K562 (cell line): ENCODE measurements around the gene BCL7C. TPM values are rescaled to one million over a fixed set of nuclear protein-coding genes. Genes with fewer than 3 reads are reported as not detected.

Source experiments
- ADNP ChIP-seq: fragments of 200-800 bp; sonication (Bioruptor generic); IDR thresholded peaks from 2 replicates; pipeline ENCODE4 v1.6.1; 2016; ENCODE audit warnings: missing genetic modification characterization, missing compliant biosample characterization
- ARID1B ChIP-seq: fragments of 450-650 bp; IDR thresholded peaks from 2 replicates; pipeline ENCODE4 v1.6.1; 2016; ENCODE audit warnings: antibody characterized with exemption, mild to moderate bottlenecking, inconsistent platforms
- BRF2 ChIP-seq: IDR thresholded peaks from 3 replicates; pipeline ENCODE4 v1.6.1; 2011; ENCODE audit warnings: borderline replicate concordance, mild to moderate bottlenecking; ENCODE audit not compliant: insufficient read length, insufficient read depth
- CBX8 ChIP-seq: fragments of 200-600 bp; sonication (generic); IDR thresholded peaks from 2 replicates; pipeline ENCODE4 v1.6.1; 2012; ENCODE audit warnings: borderline replicate concordance, mixed run types, low read depth, mild to moderate bottlenecking, moderate library complexity, mixed read lengths, low read length, control low read depth, inconsistent platforms; ENCODE audit not compliant: poor library complexity, severe bottlenecking; ENCODE audit errors: extremely low read depth
- E2F8 ChIP-seq: fragments of 450-650 bp; IDR thresholded peaks from 2 replicates; pipeline ENCODE4 v1.7.1; 2018; ENCODE audit warnings: mild to moderate bottlenecking, low read depth; ENCODE audit not compliant: partially characterized antibody
- GTF2F1 ChIP-seq: IDR thresholded peaks from 2 replicates; pipeline ENCODE4 v1.6.1; 2011; ENCODE audit warnings: low read depth, low read length, improper control_type of control experiment
- MCM3 ChIP-seq: fragments of 450-650 bp; IDR thresholded peaks from 2 replicates; pipeline ENCODE4 v1.6.1; 2016
- NR2F6 ChIP-seq: fragments of 450-650 bp; formaldehyde crosslinking; IDR thresholded peaks from 2 replicates; pipeline ENCODE4 v1.4.0; 2020; ENCODE audit warnings: mild to moderate bottlenecking
- PML ChIP-seq: IDR thresholded peaks from 2 replicates; pipeline ENCODE4 v1.6.1; 2012; ENCODE audit warnings: low read length, inconsistent platforms
- RCOR1 ChIP-seq, 2 experiments: IDR thresholded peaks; 2 replicates each; pipeline ENCODE4 v1.6.1; 2012; ENCODE audit warnings: low read depth in 2 of 2, low read length in 2 of 2, borderline replicate concordance in 1 of 2, improper control_type of control experiment in 1 of 2
- SIN3B ChIP-seq: fragments of 450-650 bp; IDR thresholded peaks from 2 replicates; pipeline ENCODE4 v1.6.1; 2017; ENCODE audit warnings: low read depth, mild to moderate bottlenecking, moderate library complexity
- SRSF9 ChIP-seq: fragments of 200-400 bp; formaldehyde crosslinking; IDR thresholded peaks from 2 replicates; pipeline ENCODE4 v1.6.1; 2017; ENCODE audit warnings: low read depth, low read length, borderline replicate concordance
- TCF7 ChIP-seq: sonication (generic); IDR thresholded peaks from 2 replicates; pipeline ENCODE4 v1.6.1; 2016; ENCODE audit warnings: antibody characterized with exemption, borderline replicate concordance
- THAP7 ChIP-seq: fragments of 250-450 bp; sonication (Bioruptor Pico); IDR thresholded peaks from 2 replicates; pipeline ENCODE4 v1.5.0; 2021
- ZBTB11 ChIP-seq, 3 experiments: fragments of 200-800 bp in 1 of 3; fragments of 250-450 bp in 1 of 3; fragments of 450-650 bp in 1 of 3; sonication (Bioruptor Pico) in 1 of 3; sonication (Bioruptor generic) in 1 of 3; formaldehyde crosslinking in 1 of 3; IDR thresholded peaks; 2 replicates each; pipeline versions ENCODE4 v1.6.1 to v1.8.0; 2016 to 2022; ENCODE audit warnings: mild to moderate bottlenecking in 2 of 3, missing genetic modification characterization in 2 of 3, missing compliant biosample characterization in 1 of 3, moderate library complexity in 1 of 3
- ZBTB12 ChIP-seq: fragments of 250-450 bp; sonication (Bioruptor Pico); IDR thresholded peaks from 2 replicates; pipeline ENCODE4 v1.4.0; 2020
- ZNF507 ChIP-seq: conservative IDR thresholded peaks from 2 replicates; pipeline ENCODE4 v1.6.1; 2017; ENCODE audit warnings: missing genetic modification characterization, missing compliant biosample characterization
- polyA plus RNA-seq, 8 experiments: library from polyadenylated mRNA; depleted of rRNA in 4 of 8; stranded (reverse) in 5 of 8; unstranded in 3 of 8; fragments of >200 nt; fragmentation: Nextera tagmentation in 2 of 8; fragmentation: Illumina TruSeq in 1 of 8; extraction: Ambion mirVana in 2 of 8; extraction: Trizol in 1 of 8; gene quantifications; 2 replicates each; pipeline versions ENCODE4 v1.2.1 to v1.2.3, GENCODE V29; 2011 to 2014; ENCODE audit warnings: inconsistent platforms in 1 of 8, missing spikeins in 1 of 8
- total RNA-seq, 7 experiments: library from RNA; depleted of rRNA in 6 of 7; stranded (reverse); fragments of >200 nt in 6 of 7; fragmentation: Illumina TruSeq in 2 of 7; extraction: Trizol in 2 of 7; gene quantifications; 2 replicates each; pipeline versions ENCODE4 v1.2.1 to v1.2.3, GENCODE V29; 2011 to 2021; ENCODE audit warnings: low replicate concordance in 1 of 7

The BCL7C gene
- total and polyA plus RNA-seq, 9 of the 15 experiments (the other 6 are each of a cell fraction or from before 2014, with no cell fraction given), result 1.7 to 85.8 (median 19.6) TPM

GRCh38 chr16:30874821-30875717 is 18.8 kb downstream of the BCL7C start (continued):
- TF ChIP-seq ADNP (tag) (no peak), THAP7 (CRISPR knock-in tag) (peak; percentile 63; the same call in 1 of the 2 replicates), E2F8 (peak; percentile 88), GTF2F1 (no peak), ZNF507 (no peak), ZBTB12 (no peak), TCF7 (no peak), PML (peak; percentile 79), MCM3 (no peak), ZBTB11 (CRISPR knock-in tag; IDR thresholded peaks at IDR 0.05) (peak in 2 of 3 experiments; percentile 40 to 82; a peak in 2 of 6 replicates), RCOR1 (IDR thresholded peaks at IDR 0.05; ENCODE audit: borderline replicate concordance in 1 of 2, low read depth in 2 of 2, low read length in 2 of 2) (no peak; a peak in 2 of 4 replicates), NR2F6 (CRISPR knock-in tag) (no peak; the same call in 1 of the 2 replicates), SIN3B (peak; percentile 69), BRF2 (no peak), SRSF9 (no peak), ARID1B (peak; percentile 41), CBX8 (no peak)
